Fibroblast of lung (primary cell): ENCODE measurements around the gene CHAMP1. TPM values are rescaled to one million over a fixed set of nuclear protein-coding genes. Genes with fewer than 3 reads are reported as not detected.
A peak's percentile ranks its signal among the peaks of the same experiment; 100 is the strongest.

Experiments used
- DNase-seq, 2 donors: peaks; one replicate each; pipeline versions ENCODE4 v3.0.0 to v3.0.0-alpha.2; 2010; ENCODE audit warnings: low read depth in 2 of 2
- H2AFZ ChIP-seq: 2 replicates; pipeline ENCODE4 v1.5.1; 2012; ENCODE audit warnings: low read length, control low read depth, inconsistent platforms
- H3K27ac ChIP-seq: 2 replicates; pipeline ENCODE4 v1.5.1; 2011; ENCODE audit warnings: low read length, control low read depth; ENCODE audit not compliant: insufficient read depth
- H3K27me3 ChIP-seq: 2 replicates; pipeline ENCODE4 v1.5.1; 2011; ENCODE audit warnings: mild to moderate bottlenecking, low read length; ENCODE audit not compliant: control insufficient read depth, insufficient read depth
- H3K36me3 ChIP-seq: 2 replicates; pipeline ENCODE4 v1.5.1; 2011; ENCODE audit warnings: low read length; ENCODE audit not compliant: control insufficient read depth, insufficient read depth
- H3K4me1 ChIP-seq: 2 replicates; pipeline ENCODE4 v1.5.1; 2011; ENCODE audit warnings: low read length; ENCODE audit not compliant: control insufficient read depth, insufficient read depth; ENCODE audit errors: extremely low read depth
- H3K4me2 ChIP-seq: 2 replicates; pipeline ENCODE4 v1.5.1; 2011; ENCODE audit warnings: low read length, control low read depth; ENCODE audit not compliant: insufficient read depth; ENCODE audit errors: extremely low read depth
- H3K4me3 ChIP-seq, 4 experiments: fragments of 200-600 bp in 1 of 4; sonication (generic) in 1 of 4; replicated peaks in 1 of 4; 2 replicates each; pipeline ENCODE4 v1.5.1; 2011 to 2016; ENCODE audit warnings: low read length in 4 of 4, low read depth in 3 of 4, mild to moderate bottlenecking in 3 of 4, control low read depth in 2 of 4, inconsistent platforms in 1 of 4, mixed read lengths in 1 of 4; ENCODE audit not compliant: insufficient read depth in 1 of 4; ENCODE audit errors: control extremely low read depth in 1 of 4
- H3K79me2 ChIP-seq: 2 replicates; pipeline ENCODE4 v1.5.1; 2012; ENCODE audit warnings: mild to moderate bottlenecking, low read length, inconsistent platforms; ENCODE audit not compliant: control insufficient read depth, insufficient read depth
- H3K9ac ChIP-seq: 2 replicates; pipeline ENCODE4 v1.5.1; 2011; ENCODE audit warnings: mild to moderate bottlenecking, low read length, control low read depth; ENCODE audit not compliant: insufficient read depth
- H3K9me3 ChIP-seq: 2 replicates; pipeline ENCODE4 v1.5.1; 2012; ENCODE audit warnings: low read depth, low read length; ENCODE audit not compliant: control insufficient read depth, insufficient read depth
- H4K20me1 ChIP-seq: 2 replicates; pipeline ENCODE4 v1.5.1; 2011; ENCODE audit warnings: low read length; ENCODE audit not compliant: control insufficient read depth, insufficient read depth; ENCODE audit errors: extremely low read depth
- EZH2 ChIP-seq: IDR thresholded peaks from 2 replicates; pipeline ENCODE4 v1.5.1; 2012; ENCODE audit warnings: low read length, control low read depth, mild to moderate bottlenecking; ENCODE audit errors: missing control alignments
- polyA plus RNA-seq, 2 donors: library from polyadenylated mRNA; depleted of rRNA in 1 of 2; stranded (reverse) in 1 of 2; unstranded in 1 of 2; fragments of >200 nt; gene quantifications; 2 replicates each; pipeline ENCODE4 v1.2.1, GENCODE V29; 2011 to 2012; ENCODE audit warnings: missing spikeins in 1 of 2
- total RNA-seq: library from RNA; depleted of rRNA; stranded (reverse); fragments of >200 nt; gene quantifications from 2 replicates; pipeline ENCODE4 v1.2.1, GENCODE V29; 2014
- TF ChIP-seq, protein P1 (sequence below), 2 donors: IDR thresholded peaks in 1 of 2; conservative IDR thresholded peaks in 1 of 2; 1 replicate in 1 of 2; 2 replicates in 1 of 2; pipeline ENCODE4 v1.5.1; 2011 to 2012; ENCODE audit warnings: low read length in 2 of 2, control low read depth in 1 of 2, inconsistent platforms in 1 of 2, low read depth in 1 of 2, mild to moderate bottlenecking in 1 of 2

Gene CHAMP1
- total and polyA plus RNA-seq, 2 donors (not counting 1 experiment from before 2014, with no cell fraction given): 14.5 to 35.2 TPM

DNA sequence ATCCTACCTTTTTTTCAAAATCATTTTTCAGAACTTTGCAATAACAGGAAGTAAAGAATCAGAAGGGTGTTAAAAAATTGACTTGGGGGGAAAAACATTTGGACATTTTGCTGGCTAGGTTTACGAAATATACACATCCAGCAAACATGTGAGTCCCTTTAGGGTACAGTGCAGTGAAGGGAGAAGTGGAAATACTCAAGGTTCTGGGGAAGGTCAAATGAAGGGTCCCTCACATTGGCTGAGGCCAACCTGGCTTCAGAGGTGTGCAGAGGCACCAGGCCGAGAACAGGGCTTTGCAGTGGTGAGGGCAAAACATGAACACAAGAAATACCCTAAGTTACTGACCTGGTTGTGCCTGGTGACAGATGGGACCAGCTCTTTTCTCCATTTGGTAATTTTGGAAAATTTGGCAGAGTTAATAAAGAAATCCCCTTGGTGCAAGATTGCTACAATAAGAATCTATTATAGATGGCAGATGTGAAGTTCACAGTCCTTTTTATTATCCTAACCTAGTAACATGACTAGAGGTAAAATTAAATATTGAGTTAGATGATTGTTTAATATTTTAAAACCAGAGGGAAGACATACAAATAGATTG lies 34.4 kb upstream of the CHAMP1 start:
- no peak overlapping the region for H3K27ac ChIP-seq

GRCh38 chr13:114281351-114282040 lies 32.8 kb upstream of the CHAMP1 start, which contains the start of gene UPF3A:
Gene UPF3A (plus strand): TSS chr13:114281601. CDS start chr13:114281640, 39 bp downstream.
- Histone ChIP-seq H3K79me2 (peaks cover 29% of the 10 kb centered on the region), H3K4me2 (peak within 1 kb of the TSS; percentile 95), H3K27me3 (no peaks in the 10 kb centered on the region), H3K36me3 (peaks cover 3% of the 10 kb centered on the region), H3K4me1 (peaks cover 8% of the 10 kb centered on the region), H2AFZ (peak within 1 kb of the TSS; percentile 90), H3K4me3 (peak within 1 kb of the TSS; percentile 73 to 94 (median 80)), H4K20me1 (no peaks in the 10 kb centered on the region), H3K27ac (peak within 1 kb of the TSS; percentile 97), H3K9me3 (no peaks in the 10 kb centered on the region), H3K9ac (peak within 1 kb of the TSS; percentile 95)
- DNase-seq: peak; percentile 90 to 94
- TF ChIP-seq, protein P1, sequence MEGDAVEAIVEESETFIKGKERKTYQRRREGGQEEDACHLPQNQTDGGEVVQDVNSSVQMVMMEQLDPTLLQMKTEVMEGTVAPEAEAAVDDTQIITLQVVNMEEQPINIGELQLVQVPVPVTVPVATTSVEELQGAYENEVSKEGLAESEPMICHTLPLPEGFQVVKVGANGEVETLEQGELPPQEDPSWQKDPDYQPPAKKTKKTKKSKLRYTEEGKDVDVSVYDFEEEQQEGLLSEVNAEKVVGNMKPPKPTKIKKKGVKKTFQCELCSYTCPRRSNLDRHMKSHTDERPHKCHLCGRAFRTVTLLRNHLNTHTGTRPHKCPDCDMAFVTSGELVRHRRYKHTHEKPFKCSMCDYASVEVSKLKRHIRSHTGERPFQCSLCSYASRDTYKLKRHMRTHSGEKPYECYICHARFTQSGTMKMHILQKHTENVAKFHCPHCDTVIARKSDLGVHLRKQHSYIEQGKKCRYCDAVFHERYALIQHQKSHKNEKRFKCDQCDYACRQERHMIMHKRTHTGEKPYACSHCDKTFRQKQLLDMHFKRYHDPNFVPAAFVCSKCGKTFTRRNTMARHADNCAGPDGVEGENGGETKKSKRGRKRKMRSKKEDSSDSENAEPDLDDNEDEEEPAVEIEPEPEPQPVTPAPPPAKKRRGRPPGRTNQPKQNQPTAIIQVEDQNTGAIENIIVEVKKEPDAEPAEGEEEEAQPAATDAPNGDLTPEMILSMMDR (conservative IDR thresholded peaks at IDR 0.05 in 1 of 2, IDR thresholded peaks at IDR 0.05 in 1 of 2; ENCODE audit: low read depth in 1 of 2, low read length in 2 of 2): no peak
- no peak for TF ChIP-seq EZH2

More for the DNA sequence above, 34.4 kb upstream of the CHAMP1 start:
- Histone ChIP-seq H3K9ac (no peak overlapping the region), H3K4me1 (peaks cover 8% of the 10 kb centered on the region), H3K4me2 (peak overlapping the region; percentile 84), H4K20me1 (no peaks in the 10 kb centered on the region), H3K4me3 (no peak overlapping the region), H3K36me3 (peaks cover 9% of the 10 kb centered on the region), H3K9me3 (no peaks in the 10 kb centered on the region), H3K27me3 (no peaks in the 10 kb centered on the region), H3K79me2 (peaks cover 22% of the 10 kb centered on the region), H2AFZ (no peak overlapping the region)
- TF ChIP-seq EZH2: no peak
- TF ChIP-seq, protein P1 (conservative IDR thresholded peaks at IDR 0.05 in 1 of 2, IDR thresholded peaks at IDR 0.05 in 1 of 2; ENCODE audit: low read depth in 1 of 2, low read length in 2 of 2): no peak
- DNase-seq: no peak

GRCh38 chr13:114282041-114282670 lies 32.1 kb upstream of the CHAMP1 start:
- Histone ChIP-seq H2AFZ (peak overlapping the region; percentile 70), H3K9ac (peak overlapping the region; percentile 76), H3K4me3 (peak overlapping the region; percentile 70 to 94 (median 80)), H4K20me1 (no peaks in the 10 kb centered on the region), H3K36me3 (peaks cover 3% of the 10 kb centered on the region), H3K27me3 (no peaks in the 10 kb centered on the region), H3K27ac (peak overlapping the region; percentile 87), H3K4me2 (peak overlapping the region; percentile 95), H3K4me1 (peaks cover 8% of the 10 kb centered on the region), H3K9me3 (no peaks in the 10 kb centered on the region), H3K79me2 (peaks cover 29% of the 10 kb centered on the region)
- DNase-seq: peak in 1 of 2 donors; percentile 73
- TF ChIP-seq EZH2: no peak
- TF ChIP-seq, protein P1 (conservative IDR thresholded peaks at IDR 0.05 in 1 of 2, IDR thresholded peaks at IDR 0.05 in 1 of 2; ENCODE audit: low read depth in 1 of 2, low read length in 2 of 2): no peak
